NCI-H2196 treated with DMSO at 0.1 percent for 48 hours (cell line): ENCODE results near the gene DUXA.
"Not testable (repeated sequence)": the region's sequence is repeated elsewhere in the genome, so short reads cannot be mapped to it uniquely, and the experiment has no call there.

Source experiments
- DNase-seq: peaks from one replicate; lab custom pipeline; 2025; ENCODE audit not compliant: unreplicated experiment; lab: John Stamatoyannopoulos, UW

DUXA gene

GRCh38 chr19:57167385-57167784, at the start of gene DUXA:
Gene DUXA, minus strand, starts transcription at chr19:57167485. Its CDS starts 42 bp downstream, at chr19:57167443.
- DNase-seq: no peak

- DNase-seq: no peak
Observed at GRCh38 chr19:57212109-57212508, 44.8 kb upstream of the DUXA start.

- no peak for DNase-seq
Observed at GRCh38 chr19:57210381-57210780, 43.1 kb upstream of the DUXA start.

- DNase-seq: no peak
Observed at GRCh38 chr19:57202160-57202559, 34.9 kb upstream of the DUXA start.

GRCh38 chr19:57197874-57198273, 30.6 kb upstream of the DUXA start:
- DNase-seq: not testable (repeated sequence)

GRCh38 chr19:57192993-57193392, 25.7 kb upstream of the DUXA start:
- DNase-seq: no peak

GRCh38 chr19:57192077-57192420, 24.8 kb upstream of the DUXA start:
- no peak for DNase-seq

DNA sequence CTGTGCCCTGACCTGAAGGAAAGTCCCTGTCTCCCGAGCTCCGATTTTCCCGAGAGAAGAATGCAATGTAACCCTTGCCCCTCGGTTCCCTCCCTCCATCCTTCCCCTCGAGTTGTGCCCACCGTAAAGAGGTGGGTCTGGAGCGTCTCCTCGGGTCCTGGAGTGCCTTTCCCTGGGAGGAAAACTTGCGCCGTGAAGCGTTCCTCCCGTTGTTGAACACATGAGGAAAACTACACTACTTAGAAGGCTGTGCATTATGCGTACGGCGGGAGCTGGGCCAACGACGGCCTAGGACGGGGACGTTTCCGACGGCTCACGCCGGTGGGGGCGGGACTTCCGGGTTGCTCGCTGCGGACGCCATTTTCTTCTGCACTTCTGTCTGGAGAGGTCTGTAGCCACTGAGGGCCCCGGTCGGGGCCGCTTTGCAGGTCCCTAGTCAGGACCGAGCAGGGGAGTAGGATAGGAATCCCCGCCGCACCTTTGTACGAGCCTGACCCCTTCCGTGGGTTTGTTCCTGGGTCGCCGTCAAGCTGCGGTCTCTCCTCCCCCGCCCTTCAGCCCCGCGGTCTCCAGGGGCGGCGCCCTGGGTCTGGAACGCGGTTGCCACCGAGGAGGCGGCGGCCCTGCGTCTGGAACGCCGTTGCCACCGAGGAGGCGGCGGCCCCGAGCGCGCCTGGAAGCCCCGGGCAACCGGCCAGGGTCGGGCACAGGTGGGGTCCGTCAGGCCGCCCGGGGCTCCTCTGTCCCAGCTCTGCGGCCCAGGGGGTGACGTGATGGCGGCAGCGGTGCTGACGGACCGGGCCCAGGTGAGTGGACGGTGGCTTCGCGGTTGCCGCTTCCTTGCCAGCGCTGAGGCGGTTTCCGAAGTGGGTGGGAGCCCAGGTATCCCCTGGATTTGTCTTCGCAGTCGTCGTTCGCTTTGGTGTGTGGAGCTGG, 24.1 kb upstream of the DUXA start, which contains the start of gene ZNF264:
Gene ZNF264, plus strand, starts transcription at position 360 of the 936 bp plus-strand sequence. Its CDS starts 414 bp downstream, at position 774.
- peak; percentile 80 for DNase-seq

DNA sequence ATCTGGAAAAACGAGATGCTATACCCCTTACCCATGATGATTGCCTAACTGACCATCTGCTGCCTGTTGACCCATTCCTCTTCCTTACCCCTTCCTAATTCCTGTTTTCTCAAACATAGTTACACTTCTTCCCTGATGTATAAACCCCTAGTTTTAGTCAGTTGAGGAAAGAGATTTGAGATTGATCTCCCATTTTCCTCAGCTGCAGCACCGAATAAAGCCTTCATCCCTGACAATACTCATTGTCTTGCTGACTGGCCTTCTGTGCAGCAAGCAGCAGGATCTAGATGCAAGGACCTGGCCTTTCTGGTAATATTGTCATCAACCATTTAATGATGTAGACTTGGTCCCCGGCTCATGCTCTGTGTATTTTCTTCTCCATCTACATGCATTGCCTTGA, 23.0 kb upstream of the DUXA start:
- DNase-seq: no peak

- DNase-seq: no peak
Observed at GRCh38 chr19:57171551-57172081, 4.3 kb upstream of the DUXA start.

- no peak for DNase-seq
Observed at GRCh38 chr19:57165846-57166245, 1.4 kb downstream of the DUXA start.

- DNase-seq: no peak
Observed at GRCh38 chr19:57161985-57162539, 5.2 kb downstream of the DUXA start.

GRCh38 chr19:57152921-57153320, 14.4 kb downstream of the DUXA start:
- no peak for DNase-seq

- no peak for DNase-seq
Observed at GRCh38 chr19:57141699-57142098, 25.6 kb downstream of the DUXA start.

DNA sequence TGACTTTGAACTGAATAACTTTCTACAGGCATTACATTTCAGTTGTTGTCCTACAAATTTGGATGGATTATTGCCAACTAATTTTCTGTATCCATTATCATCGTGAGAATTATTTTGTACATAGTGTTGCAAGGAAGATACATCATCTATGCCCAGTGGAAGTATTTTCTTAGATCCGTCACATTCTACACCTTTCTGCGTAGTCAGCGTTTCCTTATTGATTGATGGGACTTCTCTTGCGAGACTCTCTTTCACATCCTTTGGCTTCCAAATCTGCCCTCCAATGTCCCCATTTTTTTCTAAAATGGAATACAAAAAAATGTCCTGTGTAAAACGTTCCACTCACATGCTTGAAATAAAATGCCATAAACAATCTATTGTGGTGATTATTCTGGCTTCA, 31.5 kb downstream of the DUXA start:
- DNase-seq: no peak

DNA sequence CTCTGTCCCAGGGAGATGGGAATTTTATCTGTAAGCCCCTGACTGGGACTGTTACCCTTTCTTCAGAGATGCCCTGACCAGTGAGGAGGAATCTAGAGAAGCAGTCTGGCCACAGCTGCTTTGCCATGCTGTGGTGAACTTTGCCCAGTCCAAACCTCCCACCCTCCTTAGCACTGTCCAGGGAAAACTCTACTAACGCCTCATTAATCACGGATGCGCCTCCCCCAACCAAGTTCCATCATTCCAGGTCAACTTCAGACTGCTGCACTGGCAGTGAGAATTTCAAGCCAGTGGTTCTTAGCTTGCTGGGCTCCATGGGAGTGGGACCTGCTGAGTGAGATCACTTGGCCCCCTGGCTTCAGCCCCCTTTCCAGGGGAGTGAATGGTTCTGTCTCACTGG, 39.9 kb downstream of the DUXA start:
- not testable (repeated sequence) for DNase-seq

- no peak for DNase-seq
Observed at GRCh38 chr19:57123882-57124281, 43.4 kb downstream of the DUXA start.

GRCh38 chr19:57118848-57119247, 48.4 kb downstream of the DUXA start:
- no peak for DNase-seq

- not testable (repeated sequence) for DNase-seq
Observed at GRCh38 chr19:57113501-57113900, 53.8 kb downstream of the DUXA start.

DNA sequence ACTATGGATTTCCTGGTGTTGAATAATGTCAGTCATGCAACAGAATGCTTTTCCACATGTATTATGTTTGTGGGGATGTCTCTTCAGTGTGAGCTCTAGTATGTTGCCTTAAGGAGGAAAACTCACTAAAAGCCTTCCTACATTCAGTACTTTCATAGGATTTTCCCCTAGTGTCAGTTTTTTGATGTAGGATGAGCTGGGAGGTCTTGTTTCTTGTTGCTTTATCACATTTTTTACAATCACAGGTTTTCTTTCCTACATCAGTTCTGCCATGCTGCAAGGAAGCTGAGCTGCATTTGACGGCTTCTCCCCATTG, 56.0 kb downstream of the DUXA start:
- DNase-seq: no peak

DNA sequence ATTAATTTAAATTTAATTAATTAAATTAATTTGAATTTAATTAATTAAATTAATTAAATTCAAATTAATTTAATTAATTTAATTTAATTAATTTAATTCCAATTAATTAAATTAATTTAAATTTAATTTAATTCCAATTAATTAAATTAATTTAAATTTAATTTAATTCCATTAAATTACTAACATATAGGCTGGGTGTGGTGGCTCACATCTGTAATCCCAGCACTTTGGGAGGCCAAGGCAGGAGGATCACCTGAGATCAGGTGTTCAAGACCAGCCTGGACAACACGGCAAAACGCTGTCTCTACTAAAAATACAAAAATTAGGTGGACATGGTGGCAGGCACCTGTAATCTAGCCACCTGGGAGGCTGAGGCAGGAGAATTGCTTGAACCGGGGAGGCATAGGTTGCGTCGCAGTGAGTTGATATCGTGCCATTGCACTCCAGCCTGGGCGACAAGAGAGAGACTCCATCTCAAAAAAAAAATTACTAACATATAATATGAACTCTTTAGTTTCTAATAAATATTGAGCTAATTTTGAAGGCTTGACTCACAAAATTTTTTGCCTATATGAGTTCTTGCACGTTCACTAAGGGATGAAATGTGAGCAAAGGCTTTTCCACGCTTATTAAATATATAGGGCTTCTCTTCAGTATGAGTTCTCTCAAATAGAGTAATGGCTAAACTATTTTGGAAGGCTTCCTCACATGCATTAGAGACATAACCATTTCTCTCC, 56.5 kb downstream of the DUXA start:
- no peak for DNase-seq
